ENCODE results near the gene ARID4B.
"Not testable (repeated sequence)": the region's sequence is repeated elsewhere in the genome, so short reads cannot be mapped to it uniquely, and the experiment has no call there.

Gene ARID4B

GRCh38 chr1:235366286-235366685 lies 38.3 kb upstream of the ARID4B start:
- TF ChIP-seq REST (IDR thresholded peaks at IDR 0.05; ENCODE audit: insufficient replicate concordance, low read depth) = no peak
- TF ChIP-seq POLR2AphosphoS5 (IDR thresholded peaks at IDR 0.05; ENCODE audit: low read depth) = no peak
- TF ChIP-seq CTCF (IDR thresholded peaks at IDR 0.05; ENCODE audit: insufficient read depth, low read length) = no peak
- TF ChIP-seq GABPA (IDR thresholded peaks at IDR 0.05; ENCODE audit: low read depth) = no peak
- no peak for TF ChIP-seq SPI1 (IDR thresholded peaks at IDR 0.05; ENCODE audit: borderline replicate concordance, low read depth)
- H3K4me3 ChIP-seq (replicated peaks; ENCODE audit: insufficient read depth, low read length) = no peak overlapping the region
- no peak for DNase-seq (ENCODE audit: low read depth in 1 of 2, low spot score in 1 of 2)
- no peaks in the 10 kb centered on the region for H3K27me3 ChIP-seq (ENCODE audit: insufficient read depth, poor library complexity, severe bottlenecking)
- H3K27ac ChIP-seq (replicated peaks) = peak overlapping the region; percentile 68; the same call in 1 of the 2 replicates

GRCh38 chr1:235364189-235364588 lies 36.2 kb upstream of the ARID4B start:
- DNase-seq (ENCODE audit: low read depth in 1 of 2, low spot score in 1 of 2); H3K4me3 ChIP-seq (replicated peaks; ENCODE audit: insufficient read depth, low read length); H3K27ac ChIP-seq (replicated peaks); H3K27me3 ChIP-seq (ENCODE audit: insufficient read depth, poor library complexity, severe bottlenecking): not testable (repeated sequence)

GRCh38 chr1:235358899-235359298 lies 30.9 kb upstream of the ARID4B start:
- Histone ChIP-seq H3K27me3 (ENCODE audit: insufficient read depth, poor library complexity, severe bottlenecking) (no peaks in the 10 kb centered on the region), H3K27ac (replicated peaks) (no peak overlapping the region), H3K4me3 (replicated peaks; ENCODE audit: insufficient read depth, low read length) (no peak overlapping the region)
- DNase-seq (ENCODE audit: low read depth in 1 of 2, low spot score in 1 of 2) = no peak
- no peak for TF ChIP-seq GABPA (IDR thresholded peaks at IDR 0.05; ENCODE audit: low read depth)
- TF ChIP-seq SPI1 (IDR thresholded peaks at IDR 0.05; ENCODE audit: borderline replicate concordance, low read depth) = no peak
- no peak for TF ChIP-seq POLR2AphosphoS5 (IDR thresholded peaks at IDR 0.05; ENCODE audit: low read depth)
- no peak for TF ChIP-seq REST (IDR thresholded peaks at IDR 0.05; ENCODE audit: insufficient replicate concordance, low read depth)
- TF ChIP-seq CTCF (IDR thresholded peaks at IDR 0.05; ENCODE audit: insufficient read depth, low read length) = no peak

DNA sequence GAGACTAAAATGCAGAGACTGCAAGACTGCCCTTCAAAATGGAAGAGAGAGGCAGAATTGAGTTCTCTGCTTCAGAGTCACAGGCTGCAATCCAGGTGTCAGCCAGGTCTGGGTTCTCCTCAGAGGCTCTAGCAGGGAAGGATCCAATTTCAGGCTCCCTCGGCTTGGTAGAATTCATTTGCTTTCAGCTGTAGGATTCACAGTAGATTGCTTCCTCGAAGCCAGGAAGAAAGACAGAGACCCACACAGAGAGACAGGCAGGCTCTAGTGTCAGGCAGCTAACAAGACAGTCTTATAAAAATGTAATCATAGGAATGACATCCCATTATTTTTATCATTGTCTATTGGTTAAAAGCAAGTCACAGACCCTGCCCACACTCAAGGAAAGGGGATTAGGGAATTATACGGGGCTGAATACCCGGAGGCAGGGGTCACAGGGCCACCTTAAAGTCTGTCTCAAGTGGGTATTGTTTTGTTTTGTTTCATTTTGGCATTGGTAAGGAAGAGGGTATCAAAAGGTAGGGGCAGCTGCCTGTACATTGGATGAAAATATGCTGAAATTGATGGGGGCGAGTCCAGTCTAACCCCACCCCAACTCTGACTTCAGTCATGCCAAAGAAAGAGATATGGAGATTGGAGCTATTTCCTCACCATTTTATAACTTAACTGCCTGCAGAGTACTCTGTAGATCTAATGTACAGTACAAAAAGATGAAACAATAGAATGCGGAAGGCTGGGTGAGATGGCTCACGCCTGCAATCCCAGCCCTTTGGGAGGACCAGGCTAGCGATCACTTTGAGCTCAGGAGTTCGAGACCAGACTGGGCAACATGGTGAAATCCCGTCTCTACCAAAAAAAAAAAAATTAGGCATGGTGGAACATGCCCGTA lies 29.8 kb upstream of the ARID4B start:
- DNase-seq (ENCODE audit: low read depth in 1 of 2, low spot score in 1 of 2) = no peak
- Histone ChIP-seq H3K27ac (replicated peaks) (no peak overlapping the region), H3K4me3 (replicated peaks; ENCODE audit: insufficient read depth, low read length) (no peak overlapping the region), H3K27me3 (ENCODE audit: insufficient read depth, poor library complexity, severe bottlenecking) (no peaks in the 10 kb centered on the region)
- TF ChIP-seq GABPA (IDR thresholded peaks at IDR 0.05; ENCODE audit: low read depth) (no peak), CTCF (IDR thresholded peaks at IDR 0.05; ENCODE audit: insufficient read depth, low read length) (no peak), SPI1 (IDR thresholded peaks at IDR 0.05; ENCODE audit: borderline replicate concordance, low read depth) (no peak), POLR2AphosphoS5 (IDR thresholded peaks at IDR 0.05; ENCODE audit: low read depth) (no peak), REST (IDR thresholded peaks at IDR 0.05; ENCODE audit: insufficient replicate concordance, low read depth) (no peak)
